Mesendoderm (in vitro differentiated cells): ENCODE measurements around the gene KRTAP12-3.
"Not testable (repeated sequence)": the region's sequence is repeated elsewhere in the genome, so short reads cannot be mapped to it uniquely, and the experiment has no call there.

Experiments used
- DNase-seq: peaks from one replicate; pipeline ENCODE4 v3.0.0; 2013
- H2AK5ac ChIP-seq: 2 replicates; pipeline ENCODE4 v1.6.1; 2013; ENCODE audit warnings: low read length, inconsistent platforms
- H2BK120ac ChIP-seq: 2 replicates; pipeline ENCODE4 v1.6.1; 2013; ENCODE audit warnings: low read depth, mild to moderate bottlenecking, low read length, moderate library complexity, mixed read lengths
- H2BK15ac ChIP-seq: replicated peaks from 2 replicates; pipeline ENCODE4 v1.6.1; 2013; ENCODE audit warnings: low read depth, mild to moderate bottlenecking, moderate library complexity
- H2BK5ac ChIP-seq: 2 replicates; pipeline ENCODE4 v1.6.1; 2013; ENCODE audit warnings: low read length, inconsistent platforms
- H3K18ac ChIP-seq: 2 replicates; pipeline ENCODE4 v1.6.1; 2013; ENCODE audit warnings: mild to moderate bottlenecking, low read length, mixed read lengths
- H3K23ac ChIP-seq: one replicate; pipeline ENCODE4 v1.6.1; 2013; ENCODE audit warnings: low read length
- H3K27ac ChIP-seq: 2 replicates; pipeline ENCODE4 v1.5.1; 2013; ENCODE audit warnings: low read depth, mild to moderate bottlenecking, inconsistent platforms, low read length, moderate library complexity
- H3K27me3 ChIP-seq: 2 replicates; pipeline ENCODE4 v1.6.1; 2013; ENCODE audit warnings: low read length, control low read depth, mild to moderate bottlenecking, inconsistent platforms; ENCODE audit not compliant: insufficient read depth, poor library complexity
- H3K36me3 ChIP-seq: 2 replicates; pipeline ENCODE4 v1.6.1; 2013; ENCODE audit warnings: low read length, inconsistent platforms; ENCODE audit not compliant: control insufficient read depth, insufficient read depth
- H3K4ac ChIP-seq: one replicate; pipeline ENCODE4 v1.6.1; 2013; ENCODE audit warnings: low read depth, mild to moderate bottlenecking, low read length, moderate library complexity
- H3K4me1 ChIP-seq: 2 replicates; pipeline ENCODE4 v1.6.1; 2013; ENCODE audit warnings: low read depth, low read length, inconsistent platforms; ENCODE audit not compliant: control insufficient read depth
- H3K4me2 ChIP-seq: 2 replicates; pipeline ENCODE4 v1.6.1; 2013; ENCODE audit warnings: low read length
- H3K4me3 ChIP-seq: 2 replicates; pipeline ENCODE4 v1.5.1; 2013; ENCODE audit warnings: mild to moderate bottlenecking, low read length
- H3K56ac ChIP-seq: one replicate; pipeline ENCODE4 v1.6.1; 2013; ENCODE audit warnings: low read length
- H3K79me1 ChIP-seq: 2 replicates; pipeline ENCODE4 v1.6.1; 2013; ENCODE audit warnings: low read length, inconsistent platforms
- H3K79me2 ChIP-seq: 2 replicates; pipeline ENCODE4 v1.6.1; 2013; ENCODE audit warnings: mild to moderate bottlenecking, low read length; ENCODE audit not compliant: control insufficient read depth, insufficient read depth
- H3K9ac ChIP-seq: 2 replicates; pipeline ENCODE4 v1.6.1; 2013; ENCODE audit warnings: low read length, inconsistent platforms
- H4K5ac ChIP-seq: one replicate; pipeline ENCODE4 v1.6.1; 2013; ENCODE audit warnings: low read length
- H4K8ac ChIP-seq: one replicate; pipeline ENCODE4 v1.6.1; 2013; ENCODE audit warnings: low read depth, mild to moderate bottlenecking, control low read depth, low read length, moderate library complexity
- whole genome bisulfite sequencing: extraction: QIAGEN DNeasy Blood & Tissue Kit; methylation state at CpG from one replicate; pipeline ENCODE4 v1.1.7; 2013; ENCODE audit warnings: low lambda C conversion rate, missing lambda C conversion rate; ENCODE audit not compliant: insufficient coverage; ENCODE audit errors: extremely low coverage; 5-methylcytosine and 5-hydroxymethylcytosine counted together

KRTAP12-3 gene

GRCh38 chr21:44623575-44623974 is 34.2 kb upstream of the KRTAP12-3 start:
- H3K56ac ChIP-seq, result no peak overlapping the region
- H2BK120ac ChIP-seq, result no peak overlapping the region

GRCh38 chr21:44625756-44626155 is 32.0 kb upstream of the KRTAP12-3 start:
- Histone ChIP-seq H3K23ac (no peak overlapping the region), H4K5ac (no peak overlapping the region), H3K4me2 (no peak overlapping the region), H3K27ac (no peak overlapping the region), H3K18ac (no peak overlapping the region), H2BK15ac (no peak overlapping the region), H4K8ac (no peak overlapping the region), H3K36me3 (no peaks in the 10 kb centered on the region), H3K9ac (no peak overlapping the region), H3K4me1 (no peaks in the 10 kb centered on the region), H2AK5ac (no peak overlapping the region), H3K4ac (no peak overlapping the region), H3K4me3 (no peak overlapping the region), H3K79me2 (no peaks in the 10 kb centered on the region), H2BK120ac (no peak overlapping the region), H3K56ac (no peak overlapping the region), H2BK5ac (no peak overlapping the region), H3K79me1 (no peaks in the 10 kb centered on the region), H3K27me3 (no peaks in the 10 kb centered on the region)
- WGBS, result no CpG with 5 or more reads among the region's 7 CpGs
- DNase-seq, result no peak

More at GRCh38 chr21:44623575-44623974, 34.2 kb upstream of the KRTAP12-3 start:
- Histone ChIP-seq H3K79me1 (no peaks in the 10 kb centered on the region), H3K23ac (no peak overlapping the region), H3K9ac (no peak overlapping the region), H2BK15ac (no peak overlapping the region), H4K5ac (no peak overlapping the region), H3K36me3 (no peaks in the 10 kb centered on the region), H3K18ac (no peak overlapping the region), H3K4ac (no peak overlapping the region), H3K27ac (no peak overlapping the region), H3K4me1 (peaks cover 4% of the 10 kb centered on the region), H4K8ac (no peak overlapping the region), H3K79me2 (no peaks in the 10 kb centered on the region), H3K4me3 (no peak overlapping the region), H2BK5ac (no peak overlapping the region), H2AK5ac (no peak overlapping the region), H3K27me3 (no peaks in the 10 kb centered on the region), H3K4me2 (no peak overlapping the region)
- no peak for DNase-seq

GRCh38 chr21:44626262-44626661 is 31.5 kb upstream of the KRTAP12-3 start:
- Histone ChIP-seq H3K36me3 (no peaks in the 10 kb centered on the region), H2BK120ac (no peak overlapping the region), H3K79me1 (no peaks in the 10 kb centered on the region), H3K4me1 (no peaks in the 10 kb centered on the region), H2BK15ac (no peak overlapping the region), H3K79me2 (no peaks in the 10 kb centered on the region), H3K23ac (no peak overlapping the region), H3K4me3 (no peak overlapping the region), H4K8ac (no peak overlapping the region), H2AK5ac (no peak overlapping the region), H3K27me3 (no peaks in the 10 kb centered on the region), H4K5ac (no peak overlapping the region), H3K4ac (no peak overlapping the region), H3K9ac (no peak overlapping the region), H2BK5ac (no peak overlapping the region), H3K4me2 (no peak overlapping the region), H3K27ac (no peak overlapping the region), H3K18ac (no peak overlapping the region), H3K56ac (no peak overlapping the region)
- no CpG with 5 or more reads among the region's 10 CpGs for WGBS
- no peak for DNase-seq

- no peak within 1 kb of the TSS for H3K4me3 ChIP-seq
- H3K56ac ChIP-seq, result no peak within 1 kb of the TSS
- no peak within 1 kb of the TSS for H2BK15ac ChIP-seq
- H3K79me2 ChIP-seq, result no peaks in the 10 kb centered on the region
- H2BK120ac ChIP-seq, result no peak within 1 kb of the TSS
- no peaks in the 10 kb centered on the region for H3K27me3 ChIP-seq
- no peak within 1 kb of the TSS for H2AK5ac ChIP-seq
- DNase-seq, result no peak
- no peak within 1 kb of the TSS for H3K27ac ChIP-seq
- no peak within 1 kb of the TSS for H3K4me2 ChIP-seq
- no peak within 1 kb of the TSS for H3K9ac ChIP-seq
- H4K5ac ChIP-seq, result no peak within 1 kb of the TSS
- no peaks in the 10 kb centered on the region for H3K36me3 ChIP-seq
- H4K8ac ChIP-seq, result no peak within 1 kb of the TSS
- no peak within 1 kb of the TSS for H3K4ac ChIP-seq
- no CpG with 5 or more reads among the region's 7 CpGs for WGBS
- no peak within 1 kb of the TSS for H3K18ac ChIP-seq
- no peak within 1 kb of the TSS for H2BK5ac ChIP-seq
- H3K4me1 ChIP-seq, result no peaks in the 10 kb centered on the region
- no peak within 1 kb of the TSS for H3K23ac ChIP-seq
- no peaks in the 10 kb centered on the region for H3K79me1 ChIP-seq
These were observed 31.0 kb upstream of the KRTAP12-3 start, which contains the start of gene KRTAP10-9 for GRCh38 chr21:44626673-44627143. KRTAP10-9 (plus strand) TSS chr21:44627093; CDS start chr21:44627172, 79 bp downstream.

GRCh38 chr21:44627181-44627822 is 30.4 kb upstream of the KRTAP12-3 start:
- H3K79me1 ChIP-seq, H3K18ac ChIP-seq, H3K36me3 ChIP-seq, H3K4me2 ChIP-seq, H3K56ac ChIP-seq, H2AK5ac ChIP-seq, H4K5ac ChIP-seq, H3K27me3 ChIP-seq, DNase-seq, H3K4me1 ChIP-seq, H2BK5ac ChIP-seq, H3K27ac ChIP-seq, H3K79me2 ChIP-seq, H3K23ac ChIP-seq, H2BK15ac ChIP-seq, H3K4me3 ChIP-seq, H4K8ac ChIP-seq, H3K4ac ChIP-seq, H2BK120ac ChIP-seq, H3K9ac ChIP-seq: not testable (repeated sequence)
- no CpG with 5 or more reads among the region's 20 CpGs for WGBS

- not testable (repeated sequence) for H2BK15ac ChIP-seq, H3K23ac ChIP-seq, H3K27ac ChIP-seq, H3K9ac ChIP-seq, H2BK5ac ChIP-seq, H3K4me1 ChIP-seq, H3K27me3 ChIP-seq, H3K4me3 ChIP-seq, H4K5ac ChIP-seq, H3K4ac ChIP-seq, H3K79me1 ChIP-seq, DNase-seq, H2AK5ac ChIP-seq, H3K79me2 ChIP-seq, H3K18ac ChIP-seq, H3K4me2 ChIP-seq, H3K56ac ChIP-seq, H4K8ac ChIP-seq, H3K36me3 ChIP-seq, H2BK120ac ChIP-seq
- WGBS, result no CpG with 5 or more reads among the region's 15 CpGs
These were observed 29.9 kb upstream of the KRTAP12-3 start for GRCh38 chr21:44627831-44628233.
